GM23338 (cell line): ENCODE results near the gene CDH20. TPM values are rescaled to one million over a fixed set of nuclear protein-coding genes. Genes with fewer than 3 reads are reported as not detected.

ENCODE experiments used
- ATAC-seq: fragments of 200-7000 bp; cut with Tn5 transposase; 3 replicates; pipeline ENCODE4 v1.9.1; 2020
- DNase-seq: peaks from one replicate; pipeline ENCODE4 v3.0.0-alpha.2; 2015; ENCODE audit warnings: low spot score
- H2AFZ ChIP-seq: fragments of 200-600 bp; sonication (generic); 2 replicates; pipeline ENCODE4 v1.8.0; 2016; ENCODE audit warnings: antibody characterized with exemption, mild to moderate bottlenecking, moderate library complexity
- H3F3A ChIP-seq: fragments of 200-600 bp; sonication (generic); replicated peaks from 2 replicates; pipeline ENCODE4 v1.8.0; 2017; ENCODE audit warnings: antibody characterized with exemption, mixed run types, low read depth
- H3K27ac ChIP-seq: fragments of 200-600 bp; sonication (generic); 2 replicates; pipeline ENCODE4 v1.6.1; 2016; ENCODE audit warnings: low read depth
- H3K27me3 ChIP-seq: fragments of 200-600 bp; sonication (generic); 2 replicates; pipeline ENCODE4 v1.8.0; 2016; ENCODE audit warnings: mild to moderate bottlenecking, mixed run types, moderate library complexity; ENCODE audit not compliant: insufficient read depth
- H3K36me3 ChIP-seq: fragments of 200-600 bp; sonication (generic); 2 replicates; pipeline ENCODE4 v1.8.0; 2016; ENCODE audit warnings: mild to moderate bottlenecking; ENCODE audit not compliant: insufficient read depth
- H3K4me1 ChIP-seq: fragments of 200-600 bp; sonication (generic); 2 replicates; pipeline ENCODE4 v1.8.0; 2016; ENCODE audit warnings: mild to moderate bottlenecking, moderate library complexity; ENCODE audit not compliant: insufficient read depth
- H3K4me2 ChIP-seq: fragments of 200-600 bp; sonication (generic); 2 replicates; pipeline ENCODE4 v1.7.1; 2017; ENCODE audit warnings: mixed run types
- H3K4me3 ChIP-seq: fragments of 200-600 bp; sonication (generic); 2 replicates; pipeline ENCODE4 v1.6.1; 2016; ENCODE audit warnings: mixed run types
- H3K79me2 ChIP-seq: fragments of 200-600 bp; sonication (generic); replicated peaks from 2 replicates; pipeline ENCODE4 v1.8.0; 2017; ENCODE audit warnings: mild to moderate bottlenecking; ENCODE audit not compliant: insufficient read depth
- H3K9me2 ChIP-seq: fragments of 200-600 bp; sonication (generic); 2 replicates; pipeline ENCODE4 v1.8.0; 2017; ENCODE audit not compliant: insufficient read depth
- H4K20me1 ChIP-seq: fragments of 200-600 bp; sonication (generic); replicated peaks from 2 replicates; pipeline ENCODE4 v1.8.0; 2017; ENCODE audit warnings: mild to moderate bottlenecking; ENCODE audit not compliant: insufficient read depth
- H3K27ac Mint-ChIP-seq: 2 replicates; pipeline ENCODE4 v1.8.0; 2020; ENCODE audit warnings: inconsistent platforms, mild to moderate bottlenecking, moderate library complexity, mixed read lengths
- H3K27me3 Mint-ChIP-seq: 3 replicates; pipeline ENCODE4 v1.8.0; 2022; ENCODE audit warnings: low read depth, mild to moderate bottlenecking, moderate library complexity, mixed read lengths, inconsistent platforms; ENCODE audit not compliant: insufficient read depth, poor library complexity
- H3K36me3 Mint-ChIP-seq: 3 replicates; pipeline ENCODE4 v1.8.0; 2021; ENCODE audit warnings: low read depth, mild to moderate bottlenecking, inconsistent platforms, moderate library complexity, mixed read lengths
- H3K4me1 Mint-ChIP-seq: 3 replicates; pipeline ENCODE4 v1.8.0; 2020; ENCODE audit warnings: mild to moderate bottlenecking, inconsistent platforms, mixed read lengths
- H3K4me3 Mint-ChIP-seq: 3 replicates; pipeline ENCODE4 v1.8.0; 2021; ENCODE audit warnings: moderate library complexity, mild to moderate bottlenecking, inconsistent platforms, mixed read lengths
- H3K9me3 Mint-ChIP-seq: 3 replicates; pipeline ENCODE4 v1.8.0; 2020; ENCODE audit warnings: moderate library complexity, mild to moderate bottlenecking, inconsistent platforms, mixed read lengths
- EZH2phosphoT487 ChIP-seq: fragments of 200-600 bp; sonication (generic); IDR thresholded peaks from one replicate; pipeline ENCODE4 v1.8.1; 2018; ENCODE audit warnings: antibody characterized with exemption; ENCODE audit not compliant: unreplicated experiment
- NANOG ChIP-seq: IDR thresholded peaks from 2 replicates; pipeline ENCODE4 v1.6.1; 2016; ENCODE audit warnings: antibody characterized with exemption, borderline replicate concordance
- POLR2AphosphoS5 ChIP-seq: IDR thresholded peaks from 2 replicates; pipeline ENCODE4 v1.6.1; 2016; ENCODE audit warnings: antibody characterized with exemption, low read depth
- REST ChIP-seq: IDR thresholded peaks from one replicate; pipeline ENCODE4 v1.6.1; 2018; ENCODE audit warnings: antibody characterized with exemption; ENCODE audit not compliant: unreplicated experiment
- STAT1 ChIP-seq: IDR thresholded peaks from one replicate; pipeline ENCODE4 v1.6.1; 2016; ENCODE audit warnings: antibody characterized with exemption; ENCODE audit not compliant: unreplicated experiment
- ZNF331 ChIP-seq: fragments of 250-450 bp; sonication (Bioruptor Pico); IDR thresholded peaks from 2 replicates; pipeline ENCODE4 v1.5.0; 2020; ENCODE audit warnings: low read depth, mild to moderate bottlenecking, moderate library complexity
- ZNF462 ChIP-seq: fragments of 250-450 bp; sonication (Bioruptor Pico); IDR thresholded peaks from 2 replicates; pipeline ENCODE4 v1.5.0; 2020; ENCODE audit warnings: mild to moderate bottlenecking, moderate library complexity
- polyA plus RNA-seq: library from polyadenylated mRNA; unstranded; fragments of >200 nt; fragmentation: Nextera tagmentation; extraction: Ambion mirVana; gene quantifications from 2 replicates; pipeline ENCODE4 v1.2.1, GENCODE V29; 2016
- total RNA-seq: library from RNA; depleted of rRNA; stranded (reverse); fragments of >200 nt; shearing (Covaris generic); gene quantifications from 2 replicates; pipeline ENCODE4 v1.2.3, GENCODE V29; 2014

Gene CDH20
- total and polyA plus RNA-seq, 2 experiments from 2014 or later, result 1.0 TPM; not detected in 1

DNA sequence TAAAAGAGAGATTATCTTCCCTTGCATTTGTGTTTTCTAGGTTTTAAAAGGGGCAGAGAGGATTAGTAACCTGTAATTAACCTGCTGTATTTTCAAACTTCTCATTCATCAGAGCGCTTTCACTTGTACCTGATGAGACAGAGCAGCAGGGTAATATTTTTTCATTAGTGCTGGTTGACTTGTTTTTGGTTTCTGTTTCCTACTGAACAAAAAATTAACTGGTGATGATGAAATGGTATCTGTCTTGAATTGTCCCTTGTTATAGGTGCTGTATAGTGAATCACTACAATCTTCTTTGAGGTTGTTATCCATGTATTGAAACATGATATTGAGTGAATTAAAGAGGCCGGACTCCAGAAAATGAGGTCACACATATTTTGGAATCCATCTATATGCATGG, 37.9 kb downstream of the CDH20 start:
- H3K4me1 Mint-ChIP-seq, result no peaks in the 10 kb centered on the region; the same call in 2 of the 3 replicates
- H3K4me3 Mint-ChIP-seq, result no peak overlapping the region
- Histone ChIP-seq H3K4me3 (no peak overlapping the region), H3K4me1 (no peaks in the 10 kb centered on the region), H4K20me1 (no peaks in the 10 kb centered on the region), H3K4me2 (no peak overlapping the region), H3F3A (no peaks in the 10 kb centered on the region), H3K79me2 (no peaks in the 10 kb centered on the region), H3K27ac (no peak overlapping the region), H3K27me3 (no peaks in the 10 kb centered on the region), H2AFZ (no peak overlapping the region), H3K9me2 (0 out of 2 replicates have a peak, but pooled peaks cover 3% of the 10 kb centered on the region), H3K36me3 (no peaks in the 10 kb centered on the region)
- ATAC-seq, result no peak
- H3K27me3 Mint-ChIP-seq, result no peaks in the 10 kb centered on the region
- no peak overlapping the region for H3K27ac Mint-ChIP-seq
- no peaks in the 10 kb centered on the region for H3K36me3 Mint-ChIP-seq
- no peak for DNase-seq
- H3K9me3 Mint-ChIP-seq, result peaks cover 2% of the 10 kb centered on the region; the same call in 1 of the 3 replicates
- no peak for TF ChIP-seq REST
- no peak for TF ChIP-seq NANOG
- TF ChIP-seq ZNF462 (CRISPR knock-in tag), result no peak
- TF ChIP-seq POLR2AphosphoS5, result no peak
- no peak for TF ChIP-seq STAT1
- no peak for TF ChIP-seq EZH2phosphoT487
- no peak for TF ChIP-seq ZNF331 (CRISPR knock-in tag)
